Omental fat pad (tissue), 4 donors: Measurements from ENCODE around the gene RNU4-1. TPM values are rescaled to one million over a fixed set of nuclear protein-coding genes. Genes with fewer than 3 reads are reported as not detected.
"Not testable (repeated sequence)": the region's sequence is repeated elsewhere in the genome, so short reads cannot be mapped to it uniquely, and the experiment has no call there.

Experiments used
- ATAC-seq: fragments of 150-250 bp; one replicate; pipeline ENCODE4 v1.9.1; 2016; ENCODE audit warnings: mild to moderate bottlenecking, moderate library complexity; ENCODE audit not compliant: low FRiP score
- DNase-seq: peaks from one replicate; pipeline ENCODE4 v3.0.0-alpha.2; 2019; ENCODE audit warnings: low spot score
- total RNA-seq, 4 donors: library from RNA; depleted of rRNA; stranded (reverse); fragments of >200 nt; gene quantifications; one replicate each; pipeline ENCODE4 v1.1.0, GENCODE V29; 2016
- TF ChIP-seq, protein P1 (sequence below), 3 donors: fragments of 450-650 bp; IDR thresholded peaks; one replicate each; pipeline ENCODE4 v1.5.1; 2016 to 2017; ENCODE audit warnings: antibody characterized with exemption in 3 of 3, mild to moderate bottlenecking in 3 of 3, moderate library complexity in 2 of 3

The RNU4-1 gene
- total RNA-seq, result under 1 TPM in 2 of 4 donors, not detected in 2; under 0.01 TPM

- TF ChIP-seq, protein P1, sequence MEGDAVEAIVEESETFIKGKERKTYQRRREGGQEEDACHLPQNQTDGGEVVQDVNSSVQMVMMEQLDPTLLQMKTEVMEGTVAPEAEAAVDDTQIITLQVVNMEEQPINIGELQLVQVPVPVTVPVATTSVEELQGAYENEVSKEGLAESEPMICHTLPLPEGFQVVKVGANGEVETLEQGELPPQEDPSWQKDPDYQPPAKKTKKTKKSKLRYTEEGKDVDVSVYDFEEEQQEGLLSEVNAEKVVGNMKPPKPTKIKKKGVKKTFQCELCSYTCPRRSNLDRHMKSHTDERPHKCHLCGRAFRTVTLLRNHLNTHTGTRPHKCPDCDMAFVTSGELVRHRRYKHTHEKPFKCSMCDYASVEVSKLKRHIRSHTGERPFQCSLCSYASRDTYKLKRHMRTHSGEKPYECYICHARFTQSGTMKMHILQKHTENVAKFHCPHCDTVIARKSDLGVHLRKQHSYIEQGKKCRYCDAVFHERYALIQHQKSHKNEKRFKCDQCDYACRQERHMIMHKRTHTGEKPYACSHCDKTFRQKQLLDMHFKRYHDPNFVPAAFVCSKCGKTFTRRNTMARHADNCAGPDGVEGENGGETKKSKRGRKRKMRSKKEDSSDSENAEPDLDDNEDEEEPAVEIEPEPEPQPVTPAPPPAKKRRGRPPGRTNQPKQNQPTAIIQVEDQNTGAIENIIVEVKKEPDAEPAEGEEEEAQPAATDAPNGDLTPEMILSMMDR (IDR thresholded peaks at IDR 0.05), result no peak
- peak; percentile 39 for DNase-seq
- ATAC-seq, result peak; percentile 46
Measured at GRCh38 chr12:120292661-120293531, at the start of gene RNU4-1. TSS of gene RNU4-1 (minus strand) at chr12:120293237.

- no peak for ATAC-seq
Measured at GRCh38 chr12:120342175-120343038, 49.4 kb upstream of the RNU4-1 start.

DNA sequence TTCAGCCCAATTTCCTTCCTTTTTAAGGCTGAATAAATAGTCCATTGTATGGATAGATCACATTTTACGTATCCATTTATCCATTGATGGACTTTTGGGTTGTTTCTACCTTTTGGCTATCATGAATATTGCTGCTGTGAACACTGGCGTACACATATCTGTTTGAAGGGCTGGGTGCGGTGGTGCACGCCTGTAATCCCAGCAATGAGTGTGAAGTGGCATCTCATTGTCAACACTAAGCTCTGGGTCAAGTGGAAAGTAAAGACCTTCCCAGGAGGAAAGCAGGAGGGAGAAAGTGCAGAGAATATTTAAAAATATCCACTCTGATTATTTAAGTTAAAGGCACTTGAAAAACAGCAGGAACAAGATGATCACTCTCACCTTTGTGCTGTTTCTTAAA, 46.2 kb upstream of the RNU4-1 start:
- no peak for DNase-seq
- ATAC-seq, result no peak
- TF ChIP-seq, protein P1 (IDR thresholded peaks at IDR 0.05), result no peak

More at GRCh38 chr12:120342175-120343038, 49.4 kb upstream of the RNU4-1 start:
- TF ChIP-seq, protein P1 (IDR thresholded peaks at IDR 0.05), result no peak
- DNase-seq, result no peak

- DNase-seq (no peak), ATAC-seq (no peak)
- TF ChIP-seq, protein P1 (IDR thresholded peaks at IDR 0.05), result no peak
Measured at GRCh38 chr12:120337730-120338129, 44.7 kb upstream of the RNU4-1 start.

DNA sequence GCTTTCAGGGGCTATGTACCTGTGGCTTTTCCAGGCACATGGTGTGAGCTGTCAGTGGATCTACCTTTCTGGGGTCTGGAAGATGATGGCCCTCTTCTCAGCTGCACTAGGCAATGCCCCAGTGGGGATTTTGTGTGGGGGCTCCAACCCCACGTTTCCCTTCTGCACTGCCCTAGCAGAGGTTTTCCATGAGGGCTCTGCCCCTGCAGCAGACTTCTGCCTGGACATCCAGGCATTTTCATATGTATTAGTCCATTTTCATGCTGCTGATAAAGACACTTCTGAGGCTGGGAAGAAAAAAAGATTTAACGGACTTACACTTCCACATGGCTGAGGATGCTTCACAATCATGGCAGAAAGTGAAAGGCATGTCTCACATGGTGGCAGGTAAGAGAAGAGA, 43.4 kb upstream of the RNU4-1 start:
- not testable (repeated sequence) for ATAC-seq

GRCh38 chr12:120335447-120335846, 42.4 kb upstream of the RNU4-1 start:
- peak; percentile 38 for DNase-seq
- not testable (repeated sequence) for ATAC-seq

More for the DNA sequence above, 43.4 kb upstream of the RNU4-1 start:
- DNase-seq, result not testable (repeated sequence)

DNA sequence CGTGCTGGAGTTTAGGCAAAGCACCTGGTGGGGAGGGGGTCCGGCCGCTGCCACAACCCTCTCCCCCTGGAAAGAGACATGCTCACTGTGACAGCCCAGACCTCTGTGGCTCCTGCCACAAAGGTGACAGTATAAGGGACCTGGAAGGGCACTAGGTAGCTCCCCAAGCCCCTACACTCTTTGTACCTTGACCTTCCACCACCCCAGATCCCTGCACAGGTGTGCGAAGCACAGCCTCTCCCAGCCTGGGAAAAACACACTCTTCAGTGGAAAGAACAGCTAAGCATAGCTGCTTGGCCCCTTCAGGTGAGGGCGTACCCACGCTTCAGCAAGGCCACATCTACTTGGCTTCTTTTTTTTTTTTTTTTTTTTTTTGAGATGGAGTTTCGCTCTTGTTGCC, 39.5 kb upstream of the RNU4-1 start:
- DNase-seq, result no peak
- TF ChIP-seq, protein P1 (IDR thresholded peaks at IDR 0.05), result no peak
- ATAC-seq, result no peak
